Smooth muscle cell of the brain vasculature (primary cell): ENCODE results near the gene PRDM5.
"Not testable (repeated sequence)": the region's sequence is repeated elsewhere in the genome, so short reads cannot be mapped to it uniquely, and the experiment has no call there.

Experiments
- DNase-seq: peaks from one replicate; pipeline ENCODE4 v3.0.0-alpha.2; 2012; ENCODE audit warnings: low read depth, low spot score

PRDM5 gene

DNA sequence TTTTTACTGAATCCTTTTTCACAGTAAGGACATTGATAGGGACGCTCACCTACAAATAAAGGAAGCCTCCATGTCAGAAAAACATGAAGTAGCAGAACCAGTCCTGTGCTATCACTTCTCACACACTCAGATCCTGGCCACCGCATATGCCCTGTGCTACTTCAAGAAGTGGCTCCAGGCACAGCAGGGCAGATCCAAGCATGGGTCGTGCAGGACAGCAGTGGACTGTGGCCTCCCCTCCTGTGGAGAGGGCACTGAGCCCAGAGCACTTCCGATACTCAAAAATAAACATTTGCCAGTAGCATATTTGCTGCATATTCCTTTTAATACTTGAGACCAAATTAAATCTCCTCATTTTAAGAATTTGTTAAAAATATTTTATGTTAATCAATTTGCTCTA is 167.9 kb downstream of the PRDM5 start:
- DNase-seq, result no peak

DNA sequence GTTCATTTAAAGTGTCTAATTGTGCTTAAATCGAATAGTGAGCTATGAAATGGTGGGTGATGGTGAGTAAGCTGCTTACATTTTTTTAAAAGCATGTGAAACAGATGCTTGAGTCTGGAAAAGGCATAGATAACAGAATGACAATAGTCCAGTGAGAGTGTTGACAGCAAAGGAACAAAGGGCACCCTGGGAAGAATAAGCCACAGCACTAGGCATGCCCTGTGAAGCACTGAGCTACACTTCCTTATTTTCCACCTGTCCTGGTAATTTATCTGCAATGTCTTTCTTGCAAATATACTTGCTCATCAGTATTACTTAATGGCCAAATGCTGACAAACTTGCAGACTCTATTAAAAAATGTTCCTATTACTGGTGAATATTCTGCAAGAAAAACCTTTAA is 168.7 kb downstream of the PRDM5 start:
- DNase-seq, result no peak

DNA sequence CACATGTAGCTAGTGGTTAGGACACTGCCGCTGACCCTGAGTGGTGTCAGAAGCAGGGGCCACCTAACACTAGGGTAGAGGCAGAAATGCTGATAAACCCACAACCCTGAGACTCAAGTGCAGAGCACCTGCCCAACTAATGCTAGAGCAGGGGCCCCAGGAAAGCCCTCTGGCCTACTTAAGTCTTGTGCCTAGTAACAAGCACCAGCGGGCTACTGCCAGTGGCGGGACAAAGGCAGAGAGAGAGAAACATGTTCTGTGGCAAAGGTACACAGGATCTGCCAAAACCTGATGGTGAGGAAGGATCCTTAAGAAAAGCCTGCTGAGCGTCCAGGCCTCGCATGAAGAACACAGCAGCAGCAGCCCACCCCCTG is 172.4 kb downstream of the PRDM5 start:
- no peak for DNase-seq

DNA sequence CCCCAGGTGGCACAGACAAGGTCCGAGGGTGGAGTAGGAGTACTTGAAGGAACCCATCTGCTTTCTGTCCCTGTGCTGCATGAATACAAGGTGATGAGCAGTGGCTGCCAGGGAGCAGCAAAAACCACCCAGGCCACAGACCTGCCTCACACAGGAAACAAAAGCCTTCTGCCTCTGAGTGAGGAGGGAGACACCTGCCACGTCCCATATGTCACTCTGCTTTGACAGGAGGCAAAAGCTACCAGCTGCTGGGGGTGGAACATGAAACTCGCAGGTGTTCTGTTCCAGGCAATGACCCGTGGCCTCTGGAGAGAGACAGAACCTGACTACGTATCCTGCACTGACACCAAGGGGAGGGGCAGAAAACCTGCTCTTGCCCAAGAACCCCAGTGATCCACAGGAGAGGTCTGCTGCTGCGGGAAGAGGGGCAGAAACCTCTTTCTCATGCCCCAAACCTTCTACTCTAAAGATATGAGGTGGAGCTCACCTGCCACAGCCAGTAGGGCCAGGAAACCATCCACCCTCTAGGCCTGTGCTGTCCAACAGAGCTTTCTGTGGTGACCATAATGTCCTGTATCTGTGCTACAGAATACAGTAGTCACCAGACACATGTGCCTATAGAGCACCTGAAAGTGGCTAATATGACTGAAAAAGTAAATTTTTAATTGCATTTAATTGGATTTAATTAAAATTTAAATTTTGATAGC is 172.9 kb downstream of the PRDM5 start:
- no peak for DNase-seq

DNA sequence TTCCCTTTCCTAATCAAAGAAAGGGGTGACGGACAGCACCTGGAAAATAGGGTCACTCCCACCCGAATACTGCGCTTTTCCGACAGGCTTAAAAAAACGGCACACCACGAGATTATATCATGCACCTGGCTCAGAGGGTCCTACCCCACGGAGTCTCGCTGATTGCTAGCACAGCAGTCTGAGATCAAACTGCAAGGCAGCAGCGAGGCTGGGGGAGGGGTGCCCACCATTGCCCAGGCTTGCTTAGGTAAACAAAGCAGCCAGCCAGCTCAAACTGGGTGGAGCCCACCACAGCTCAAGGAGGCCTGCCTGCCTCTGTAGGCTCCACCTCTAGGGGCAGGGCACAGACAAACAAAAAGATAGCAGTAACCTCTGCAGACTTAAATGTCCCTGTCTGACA is 180.9 kb downstream of the PRDM5 start:
- not testable (repeated sequence) for DNase-seq

DNA sequence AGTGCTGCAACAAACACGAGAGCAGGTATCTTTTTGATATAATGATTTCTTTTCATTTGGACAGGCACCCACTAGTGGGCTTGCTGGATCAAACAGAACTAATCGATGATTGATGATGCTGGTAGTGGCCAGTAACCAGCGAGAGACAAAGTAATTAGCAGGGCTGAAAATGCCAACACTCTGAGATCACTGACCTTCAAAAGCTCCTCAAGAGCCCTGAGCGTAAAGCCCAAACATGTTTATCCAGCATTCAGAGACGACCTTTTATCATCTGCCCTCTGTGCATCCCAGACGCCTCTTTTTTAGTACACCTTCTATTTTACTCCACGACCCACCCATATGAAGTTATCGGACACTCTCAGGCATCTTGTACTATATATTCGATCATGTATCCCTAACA is 186.2 kb downstream of the PRDM5 start:
- no peak for DNase-seq

DNA sequence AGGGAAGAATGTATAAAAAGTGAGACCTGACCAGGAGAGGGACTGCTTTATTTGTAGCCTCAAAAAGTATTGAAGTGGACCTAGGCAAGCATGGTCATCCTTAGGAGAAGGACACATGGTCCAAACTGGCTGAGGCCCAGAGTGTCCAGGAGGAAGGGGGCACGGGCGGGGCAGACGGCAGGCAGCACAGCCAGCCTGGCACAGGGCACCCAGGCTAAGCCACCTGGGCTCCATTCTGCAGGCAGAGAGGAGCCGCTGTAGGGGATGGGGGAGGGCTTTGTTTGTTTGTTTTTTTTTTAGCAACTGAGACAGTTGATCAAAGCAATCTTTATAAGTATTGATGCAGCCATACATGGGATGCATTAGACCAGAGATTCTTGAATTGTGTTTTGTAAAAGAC is 188.6 kb downstream of the PRDM5 start:
- DNase-seq, result no peak

DNA sequence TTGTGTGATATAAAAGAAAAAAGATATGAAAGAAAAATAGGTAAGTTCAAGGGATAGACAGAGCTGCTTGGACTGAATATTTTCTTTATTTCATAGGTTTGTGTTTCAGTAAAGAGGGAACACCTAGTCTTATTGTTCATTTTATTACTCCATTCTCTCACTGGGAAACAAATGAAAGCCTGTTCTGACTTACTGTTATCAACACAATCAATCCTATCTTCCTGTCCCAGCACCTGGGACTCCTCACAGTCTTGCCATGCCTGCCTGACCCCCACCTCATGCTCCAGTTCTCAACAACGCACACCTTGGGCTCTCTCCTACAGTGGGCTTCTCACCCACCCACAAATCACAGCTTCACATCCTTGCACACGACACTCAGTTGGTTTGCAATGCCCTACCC is 189.5 kb downstream of the PRDM5 start:
- DNase-seq, result no peak

DNA sequence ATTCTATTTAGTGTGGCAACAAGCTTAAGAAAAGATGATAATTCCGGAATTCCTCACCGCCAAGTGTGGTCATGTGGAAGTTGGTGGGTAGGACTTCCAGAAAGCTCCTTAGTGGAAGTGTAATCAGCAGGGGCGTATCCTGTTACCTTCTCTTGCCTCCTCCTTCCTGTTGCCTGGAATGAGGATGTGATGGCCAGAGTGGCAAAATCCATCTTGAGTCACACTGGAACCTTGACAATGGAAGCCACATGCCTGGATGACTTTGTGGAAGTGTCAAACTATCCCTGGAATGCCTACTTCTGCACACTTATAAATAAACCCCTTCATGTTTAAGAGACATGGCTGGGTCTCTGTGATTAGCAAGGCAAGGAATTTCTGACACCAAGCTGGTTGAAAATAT is 191.0 kb downstream of the PRDM5 start:
- no peak for DNase-seq

DNA sequence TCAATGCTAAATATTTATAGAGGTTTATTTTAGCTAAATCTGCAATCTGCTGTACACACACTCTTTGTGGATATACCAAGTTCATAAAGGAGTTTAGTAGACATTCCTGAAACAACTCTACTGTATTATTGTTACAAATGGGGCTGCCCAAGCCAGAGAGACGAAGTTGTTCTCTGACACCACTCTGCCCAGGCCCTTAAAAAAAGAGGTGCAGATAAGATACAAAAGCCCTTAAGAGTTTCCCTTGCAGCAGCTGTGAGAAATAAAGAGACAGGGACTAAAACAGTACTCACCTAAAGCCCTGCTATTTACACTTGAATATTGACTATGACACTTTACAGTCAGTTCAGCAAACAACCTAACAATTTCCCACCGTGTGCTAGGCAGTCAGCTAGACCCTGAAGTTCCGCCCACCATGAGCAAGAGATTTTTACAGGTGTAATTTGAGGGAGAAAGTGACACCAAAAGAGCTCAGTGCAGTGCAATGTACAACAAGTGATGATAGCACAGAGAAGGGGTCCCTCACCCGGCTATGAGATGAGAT is 191.7 kb downstream of the PRDM5 start:
- DNase-seq, result no peak

DNA sequence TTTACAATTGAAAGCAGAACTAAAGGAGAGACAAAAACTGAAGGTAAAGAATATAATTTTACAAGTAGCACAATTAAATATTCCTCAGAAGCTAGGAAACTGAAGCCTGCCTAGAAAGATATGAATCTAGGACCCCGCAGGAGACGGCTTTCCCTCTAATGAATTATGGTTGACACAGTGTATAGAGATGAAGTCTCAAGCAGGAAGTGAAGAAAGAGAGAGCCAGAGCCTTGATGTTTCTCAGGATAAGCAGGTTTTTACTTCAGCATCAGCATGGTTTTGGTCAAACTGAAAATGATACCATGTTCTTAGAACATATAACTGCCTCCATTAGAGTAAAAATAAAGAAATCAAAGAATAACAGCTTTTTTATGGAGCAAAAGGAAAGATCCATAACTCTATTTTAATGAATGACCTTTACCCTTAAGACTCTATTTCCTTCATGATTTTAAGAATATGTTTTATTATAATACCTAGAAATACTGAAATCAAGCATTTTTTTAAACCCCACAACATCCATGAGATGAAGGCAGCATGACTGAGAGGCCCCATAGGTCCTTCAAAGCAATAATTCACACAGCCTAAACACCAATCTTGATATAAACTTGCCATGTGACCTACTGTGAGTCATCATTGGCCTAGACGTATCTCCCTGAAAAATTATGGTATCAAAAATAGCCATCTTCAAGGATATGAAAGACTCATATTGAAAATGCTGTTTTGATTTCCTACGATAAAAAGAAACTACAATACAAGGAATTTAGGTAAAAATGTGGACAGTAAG is 193.4 kb downstream of the PRDM5 start:
- no peak for DNase-seq

DNA sequence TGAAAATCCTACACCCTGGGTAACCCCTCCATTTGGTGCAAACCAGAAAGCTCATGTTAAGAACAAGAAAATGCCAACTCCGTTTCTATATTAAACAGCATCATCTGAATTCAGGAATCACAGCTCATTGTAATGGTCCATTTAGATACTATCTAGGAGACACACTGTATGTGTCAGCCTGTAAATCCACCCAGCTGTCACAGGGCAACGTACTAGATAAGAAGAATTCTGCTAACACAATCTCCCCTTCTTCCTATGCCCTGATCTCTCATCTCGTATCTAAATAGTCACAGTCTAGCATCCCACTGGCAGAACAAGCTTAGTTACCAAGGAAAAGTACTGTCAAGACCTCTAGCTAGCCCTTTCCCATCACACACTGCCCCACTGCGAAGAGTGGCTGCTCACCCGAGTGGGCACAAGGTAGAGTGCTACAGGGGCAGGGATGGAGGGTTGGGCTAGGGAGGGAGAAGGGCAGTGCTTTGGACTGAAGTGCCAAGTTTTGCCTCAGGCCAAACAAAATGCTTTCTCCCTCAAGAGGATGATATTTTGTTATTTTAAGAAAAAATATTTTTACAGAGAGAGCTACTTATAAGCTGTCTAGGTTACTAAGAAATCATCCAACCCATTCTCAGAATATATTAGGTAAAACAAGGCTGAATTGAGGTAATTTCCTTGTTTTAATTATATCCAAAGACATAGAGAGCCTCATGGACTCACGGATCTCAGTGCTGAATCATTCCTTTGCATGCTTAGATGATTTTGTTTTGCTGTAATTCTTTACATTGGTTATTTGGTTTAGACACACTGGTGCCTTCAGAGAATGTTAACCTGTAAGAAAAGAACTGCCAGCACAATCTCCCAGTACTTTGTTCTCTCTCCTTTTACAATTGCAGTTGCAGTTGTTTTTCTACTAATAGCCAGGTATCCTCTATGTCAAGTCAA is 196.6 kb downstream of the PRDM5 start:
- no peak for DNase-seq

DNA sequence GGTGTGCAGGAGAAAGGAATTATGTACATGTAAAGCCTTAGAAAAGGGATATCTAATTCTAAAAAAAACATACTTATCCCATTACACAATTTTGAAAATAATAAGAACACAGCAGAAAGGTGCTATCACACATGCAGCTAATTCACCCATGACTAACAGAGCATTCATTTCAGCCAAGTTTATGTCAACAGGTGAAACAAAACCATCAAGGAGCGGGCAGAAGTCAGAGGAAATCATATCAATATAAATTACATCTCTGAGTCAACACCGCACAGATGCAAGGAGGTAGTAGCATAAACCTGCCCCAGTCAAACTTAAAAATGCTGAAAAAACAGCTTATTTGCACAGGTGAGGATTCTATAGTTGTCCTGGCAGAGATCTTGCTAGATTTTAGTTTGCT is 197.9 kb downstream of the PRDM5 start:
- DNase-seq, result no peak

DNA sequence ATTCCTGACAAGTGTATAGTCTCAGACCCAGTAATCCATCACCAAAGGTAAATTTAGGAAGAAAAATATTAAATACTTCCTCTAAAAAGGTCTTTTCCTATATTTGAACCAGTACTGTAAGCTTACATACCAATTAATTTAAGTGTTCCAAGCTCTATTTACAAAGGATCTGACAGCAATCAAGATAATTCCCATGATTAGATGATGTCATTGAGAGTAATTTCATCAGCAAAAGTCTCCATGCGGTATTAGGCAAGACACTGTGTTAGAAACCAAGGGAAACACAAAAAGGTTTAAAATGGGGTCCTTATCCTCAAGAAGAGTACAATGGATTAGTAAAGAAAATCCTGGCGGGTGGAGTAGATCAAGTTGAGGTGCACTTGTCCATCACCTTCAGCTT is 198.5 kb downstream of the PRDM5 start:
- DNase-seq, result no peak

DNA sequence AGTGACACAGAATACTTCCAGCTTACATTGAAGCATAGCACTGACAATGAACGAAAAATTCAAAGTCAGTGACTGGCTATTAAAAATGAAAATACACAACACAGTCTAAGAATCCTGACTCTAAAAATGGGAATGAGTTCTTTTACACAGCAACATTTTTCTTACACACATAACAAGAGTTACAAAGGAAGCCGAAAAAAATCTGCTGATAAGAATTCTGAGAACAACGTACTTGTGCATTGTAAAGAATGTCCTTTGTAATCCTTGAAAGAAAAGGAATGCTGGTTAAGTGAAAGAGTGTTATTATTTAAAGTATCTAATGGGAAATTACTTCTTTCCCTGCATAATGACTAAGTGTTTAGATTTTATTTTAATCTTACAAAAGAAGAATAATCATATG is 199.4 kb downstream of the PRDM5 start:
- DNase-seq, result no peak

DNA sequence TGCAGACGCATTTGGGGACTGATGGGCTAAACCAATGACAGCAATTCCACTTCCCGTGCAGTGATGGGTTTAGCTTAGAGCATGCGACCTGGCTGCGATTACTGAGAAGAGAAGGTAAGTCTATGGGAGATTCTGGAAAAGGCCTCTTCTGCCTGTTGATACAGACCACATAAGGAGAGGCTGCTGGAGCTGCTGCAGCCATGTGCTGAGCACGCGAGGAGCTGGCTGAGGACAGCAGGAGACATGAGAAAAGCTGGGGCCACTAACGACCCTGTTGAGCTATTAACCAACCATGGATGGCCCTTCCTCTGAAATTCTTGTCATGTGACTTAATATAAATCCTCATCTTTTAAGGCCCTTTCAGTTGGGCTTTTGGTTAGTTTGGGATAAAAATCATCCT is 199.9 kb downstream of the PRDM5 start:
- no peak for DNase-seq

DNA sequence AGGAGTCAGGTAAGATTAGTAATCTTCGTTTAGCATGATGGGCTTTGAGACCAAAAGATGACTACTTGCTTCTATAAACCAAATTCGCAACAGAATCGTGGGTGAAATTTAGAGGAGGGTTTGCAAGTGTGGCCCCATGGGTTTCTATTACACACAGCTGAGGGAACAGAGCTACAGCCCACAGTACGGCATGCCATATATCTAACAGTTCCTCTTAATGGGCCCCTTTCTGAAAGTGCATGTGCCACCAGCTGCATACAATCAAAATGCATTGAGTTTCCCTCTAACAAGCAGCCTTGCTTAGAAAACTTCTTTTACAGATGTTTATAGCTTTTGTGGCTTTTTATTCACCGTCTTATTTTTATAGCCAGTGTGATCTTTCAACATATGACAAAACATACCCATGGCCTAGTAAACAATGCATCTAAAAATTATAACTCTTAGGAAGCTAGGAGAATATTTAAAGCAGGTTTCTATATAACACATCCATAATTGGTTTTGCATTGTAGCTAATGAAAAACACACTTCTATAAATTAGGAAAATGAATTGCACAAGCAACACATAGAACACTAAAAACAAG is 202.1 kb downstream of the PRDM5 start:
- DNase-seq, result no peak

DNA sequence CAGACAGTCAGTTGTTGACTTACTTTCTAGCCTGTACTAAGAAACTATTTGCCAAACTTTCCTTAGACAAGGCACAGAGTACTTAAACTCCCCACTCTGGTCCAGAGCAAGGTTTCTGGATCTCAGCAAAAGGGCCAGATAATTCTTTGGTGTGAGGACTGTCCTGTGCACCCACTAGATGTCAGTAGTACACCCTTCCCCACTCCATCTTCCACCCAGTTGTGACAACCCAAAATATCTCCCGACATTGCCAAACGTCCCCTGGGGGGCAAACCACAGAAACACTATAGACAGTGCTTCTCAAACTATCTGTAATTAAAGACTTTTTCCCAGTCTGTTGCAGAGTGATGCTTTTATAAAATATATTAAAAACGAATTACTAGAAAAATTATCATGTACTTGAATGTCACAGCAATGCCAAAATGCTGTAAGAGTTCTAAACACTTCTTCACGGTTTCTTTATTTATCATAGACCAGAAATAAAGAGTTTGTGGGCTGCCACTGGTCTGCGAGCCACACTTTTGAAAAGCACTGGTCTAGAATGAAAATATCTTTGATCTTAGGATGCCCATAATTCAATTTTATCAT is 203.5 kb downstream of the PRDM5 start:
- DNase-seq, result peak; percentile 13

DNA sequence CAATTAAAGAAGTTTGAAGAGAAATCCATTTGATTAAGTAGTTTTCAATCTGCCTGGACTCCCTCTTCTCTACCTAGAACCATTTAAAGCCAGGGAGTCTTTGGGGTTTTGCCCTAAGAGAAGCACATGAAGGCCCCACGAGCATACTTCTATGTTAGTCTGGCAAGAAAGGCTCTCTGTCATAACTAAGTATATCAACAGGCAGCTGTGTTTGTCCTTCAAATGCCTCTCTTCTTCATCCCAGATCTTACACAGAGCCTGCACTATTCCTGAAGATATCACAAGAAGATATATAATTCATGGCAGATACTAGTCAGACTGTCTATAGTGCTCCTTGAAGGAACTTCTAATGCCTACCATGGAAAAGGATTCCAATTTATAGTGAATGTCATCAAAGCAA is 206.2 kb downstream of the PRDM5 start:
- DNase-seq, result no peak

DNA sequence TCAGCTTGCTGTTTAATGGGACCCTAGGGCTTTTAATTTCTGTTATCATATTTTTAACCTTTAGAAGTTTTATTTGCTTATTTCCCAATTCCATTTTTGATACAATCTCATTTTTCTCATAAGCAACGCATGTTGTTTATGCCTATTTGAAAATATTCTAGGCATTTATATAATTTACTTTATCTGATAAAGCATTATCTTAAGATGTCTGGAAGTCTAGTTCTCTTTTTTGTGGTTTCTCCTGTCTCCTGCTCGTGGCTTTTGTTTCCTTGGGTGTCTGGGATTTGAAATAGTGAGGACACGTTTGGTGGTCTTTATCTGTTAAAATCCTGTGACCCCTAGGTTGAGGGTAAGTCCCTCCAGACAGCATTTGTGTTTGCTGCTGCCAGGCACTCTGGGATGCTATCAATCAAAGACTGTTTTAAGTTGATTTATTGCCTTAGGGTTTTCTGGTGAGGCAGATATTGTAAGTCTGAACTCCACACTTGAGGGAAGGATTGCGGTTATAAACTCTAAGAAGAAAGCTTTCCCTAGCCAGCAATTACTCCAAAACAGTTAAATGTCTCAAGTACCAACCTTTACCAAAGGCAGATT is 208.0 kb downstream of the PRDM5 start:
- DNase-seq, result no peak

DNA sequence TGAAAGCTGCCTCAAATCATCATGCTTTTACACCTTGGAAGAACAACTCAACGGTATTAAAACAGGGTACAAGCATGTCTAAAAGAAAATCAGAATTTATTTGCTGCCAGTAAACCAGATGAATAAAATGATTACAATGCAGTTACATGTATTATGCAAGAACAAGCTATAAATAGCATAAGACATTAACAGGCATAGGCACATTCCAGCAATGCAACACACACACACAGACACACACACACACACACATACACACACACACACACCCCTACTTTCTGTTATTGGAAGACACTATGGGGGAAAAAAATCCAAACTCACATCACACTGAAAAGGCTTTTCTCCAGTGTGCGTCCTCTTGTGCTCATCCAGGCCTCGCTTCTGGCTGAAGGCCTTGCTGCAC is 212.5 kb downstream of the PRDM5 start:
- DNase-seq, result no peak
